Retinal pigment epithelial cell (primary cell): ENCODE data around the gene ALX4.

Source experiments
- DNase-seq: peaks from one replicate; pipeline ENCODE4 v3.0.0-alpha.2; 2010; ENCODE audit warnings: low read depth
- H3K4me3 ChIP-seq: 2 replicates; pipeline ENCODE4 v1.5.1; 2011; ENCODE audit warnings: mild to moderate bottlenecking, low read length, control low read depth, moderate library complexity
- CTCF ChIP-seq: conservative IDR thresholded peaks from 2 replicates; pipeline ENCODE4 v1.5.1; 2011; ENCODE audit warnings: low read depth, low read length, control low read depth, inconsistent platforms

ALX4 gene

GRCh38 chr11:44274404-44274803, 35.5 kb downstream of the ALX4 start:
- DNase-seq: no peak
- H3K4me3 ChIP-seq: no peak overlapping the region
- TF ChIP-seq CTCF: no peak

- DNase-seq: no peak
Observed at GRCh38 chr11:44271286-44271685, 38.7 kb downstream of the ALX4 start.

GRCh38 chr11:44270403-44271273, 39.3 kb downstream of the ALX4 start:
- no peak for TF ChIP-seq CTCF
- H3K4me3 ChIP-seq: no peak overlapping the region
- DNase-seq: no peak

More at GRCh38 chr11:44271286-44271685, 38.7 kb downstream of the ALX4 start:
- no peak for TF ChIP-seq CTCF
- no peak overlapping the region for H3K4me3 ChIP-seq

GRCh38 chr11:44269369-44270351, 40.3 kb downstream of the ALX4 start:
- no peak for TF ChIP-seq CTCF
- H3K4me3 ChIP-seq: no peak overlapping the region
- no peak for DNase-seq

GRCh38 chr11:44268614-44269080, 41.3 kb downstream of the ALX4 start:
- no peak for DNase-seq
- no peak for TF ChIP-seq CTCF
- H3K4me3 ChIP-seq: no peak overlapping the region

- no peak for TF ChIP-seq CTCF
- H3K4me3 ChIP-seq: no peak overlapping the region
- no peak for DNase-seq
Observed at GRCh38 chr11:44267750-44268613, 42.0 kb downstream of the ALX4 start.
